ENCODE data around the gene RNF212B.
A peak's percentile ranks its signal among the peaks of the same experiment; 100 is the strongest.
"Not testable (repeated sequence)": the region's sequence is repeated elsewhere in the genome, so short reads cannot be mapped to it uniquely, and the experiment has no call there.

Gene RNF212B

GRCh38 chr14:23245282-23245681, 7.5 kb downstream of the RNF212B start:
- no peak for DNase-seq

DNA sequence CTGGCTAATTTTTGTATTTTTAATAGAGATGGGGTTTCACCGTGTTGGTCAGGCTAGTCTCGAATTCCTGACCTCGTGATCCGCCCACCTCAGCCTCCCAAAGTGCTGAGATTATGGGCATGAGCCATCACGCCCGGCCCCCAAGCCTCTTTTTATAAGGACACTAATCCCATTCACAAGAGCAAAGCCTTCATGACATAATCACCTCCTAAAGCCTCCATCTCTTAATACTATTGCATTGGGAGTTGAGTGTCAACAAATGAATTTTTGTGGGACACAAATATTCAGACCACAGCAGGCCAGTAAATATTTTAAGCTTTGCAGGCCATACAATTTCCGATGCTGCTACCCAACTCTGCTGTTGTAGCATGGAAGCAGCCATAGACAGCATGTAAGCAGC, 10.9 kb downstream of the RNF212B start:
- DNase-seq, result no peak

GRCh38 chr14:23249824-23250223, 12.1 kb downstream of the RNF212B start:
- no peak for DNase-seq

GRCh38 chr14:23252006-23252405, 14.3 kb downstream of the RNF212B start:
- DNase-seq, result no peak

DNA sequence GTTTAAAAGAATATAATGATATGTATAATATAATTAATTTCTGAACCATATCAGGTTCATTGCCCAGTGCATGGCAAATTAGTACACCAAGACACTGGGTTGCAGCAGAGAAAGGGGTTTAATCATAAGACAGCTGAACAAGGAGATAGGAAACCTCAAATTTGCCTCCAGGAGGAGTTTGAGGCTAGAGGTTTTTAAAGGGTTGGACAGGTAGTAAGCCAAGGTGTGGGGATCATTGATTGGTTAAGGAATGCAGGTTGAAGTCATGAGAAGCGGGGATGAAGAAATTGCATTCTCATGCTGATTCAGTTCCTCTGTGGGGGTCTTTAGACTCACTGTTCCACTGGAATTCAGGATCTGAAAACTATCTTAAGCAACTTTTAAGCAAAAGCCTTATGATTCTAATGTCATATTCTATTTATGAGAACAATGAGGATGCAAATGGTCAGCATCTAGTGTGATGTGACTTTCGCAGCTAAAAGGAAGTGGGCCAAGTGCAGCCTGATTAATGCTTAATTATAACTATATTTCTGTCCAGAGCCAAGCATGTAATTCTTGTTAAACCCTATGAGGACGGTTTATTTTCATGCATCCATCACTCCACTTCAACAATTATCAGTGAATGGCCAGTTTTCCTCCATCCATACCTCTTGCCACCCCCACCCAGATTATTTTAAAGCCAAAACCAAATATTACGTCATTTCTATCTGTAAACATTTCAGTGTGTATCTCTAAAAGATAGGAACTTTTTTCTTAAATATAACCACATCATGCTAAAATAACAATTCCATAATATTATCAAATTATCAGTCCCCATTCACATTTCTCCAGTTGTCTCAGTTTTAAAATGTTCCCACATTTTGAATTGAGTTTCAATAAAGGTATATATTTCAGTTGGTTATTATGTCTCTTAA, 14.9 kb downstream of the RNF212B start:
- no peak for DNase-seq

DNA sequence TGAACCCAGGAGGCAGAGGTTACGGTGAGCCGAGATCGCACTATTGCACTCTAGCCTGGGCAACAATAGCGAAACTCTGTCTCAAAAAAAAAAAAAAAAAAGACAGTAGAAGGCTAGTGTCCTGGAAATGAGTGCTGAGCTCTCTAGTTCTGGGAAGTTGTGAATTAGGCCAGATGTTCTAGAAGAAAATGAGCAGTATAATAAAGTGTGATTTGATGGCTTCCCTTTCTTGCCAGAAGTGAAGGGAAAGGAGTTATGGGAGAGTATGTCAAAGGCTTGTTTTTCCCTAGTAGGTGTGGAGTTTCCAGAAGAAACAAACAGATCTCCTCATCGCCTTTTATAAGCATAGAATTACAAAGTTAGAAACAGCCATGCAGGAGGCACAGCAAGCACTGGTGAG, 20.5 kb downstream of the RNF212B start:
- DNase-seq, result no peak

DNA sequence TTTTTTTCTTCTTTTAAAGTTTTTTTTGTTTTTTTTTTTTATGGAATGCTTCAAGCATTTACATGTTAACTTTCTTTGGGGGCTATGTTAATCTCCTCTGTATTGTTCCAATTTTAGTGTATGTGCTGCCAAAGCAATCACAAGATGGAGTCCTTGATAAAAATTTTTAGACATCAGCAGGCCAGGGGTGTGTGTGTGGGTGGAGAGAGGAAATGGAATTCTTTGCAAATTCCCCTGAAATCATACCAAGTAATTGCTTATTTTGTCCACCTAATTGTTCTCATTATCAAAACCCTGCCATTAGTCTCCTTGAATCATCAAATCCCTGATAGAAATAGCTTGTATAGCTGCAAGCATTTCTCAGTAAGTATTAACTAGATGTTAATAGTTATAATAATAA, 21.7 kb downstream of the RNF212B start:
- DNase-seq, result no peak

DNA sequence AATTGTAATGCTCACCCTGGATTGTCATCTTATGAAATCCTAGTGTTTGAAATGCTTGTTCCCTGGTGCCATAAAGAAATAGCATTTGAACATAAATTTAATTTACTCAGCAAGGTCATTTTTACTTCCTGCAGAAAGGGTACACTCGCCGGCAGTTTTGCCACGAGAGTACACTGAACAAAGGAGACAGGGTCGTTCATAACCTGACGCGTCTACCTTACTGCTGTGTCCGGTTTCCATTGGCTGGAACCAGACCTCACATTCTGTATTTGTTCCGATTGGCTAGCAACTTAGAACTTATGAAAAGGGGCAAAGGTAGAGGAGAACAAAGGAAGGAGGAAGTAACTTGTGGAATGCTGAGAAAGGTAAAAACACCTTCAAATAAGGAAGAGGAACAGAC, 23.1 kb downstream of the RNF212B start:
- DNase-seq, result not testable (repeated sequence)

DNA sequence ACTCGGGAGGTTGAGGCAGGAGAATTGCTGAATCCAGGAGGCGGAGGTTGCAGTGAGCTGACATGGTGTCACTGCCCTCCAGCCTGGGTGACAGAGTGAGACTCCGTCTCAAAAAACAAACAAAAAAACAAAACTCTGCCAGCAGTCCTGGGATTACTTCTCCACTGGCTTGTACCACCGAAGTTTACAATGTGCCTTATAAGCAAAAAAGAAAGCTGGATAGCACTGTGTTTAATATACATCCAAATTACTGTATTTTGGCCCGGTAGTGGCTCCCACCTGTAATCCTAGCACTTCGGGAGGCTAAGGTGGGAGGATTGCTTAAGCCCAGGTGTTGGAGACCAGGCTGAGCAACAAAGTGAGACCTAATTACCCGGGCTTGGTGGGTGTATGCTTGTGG, 31.5 kb downstream of the RNF212B start:
- DNase-seq, result no peak

- no peak for DNase-seq
Observed at GRCh38 chr14:23275412-23275811, 37.7 kb downstream of the RNF212B start.

- DNase-seq, result no peak
Observed at GRCh38 chr14:23277189-23277588, 39.5 kb downstream of the RNF212B start.

DNA sequence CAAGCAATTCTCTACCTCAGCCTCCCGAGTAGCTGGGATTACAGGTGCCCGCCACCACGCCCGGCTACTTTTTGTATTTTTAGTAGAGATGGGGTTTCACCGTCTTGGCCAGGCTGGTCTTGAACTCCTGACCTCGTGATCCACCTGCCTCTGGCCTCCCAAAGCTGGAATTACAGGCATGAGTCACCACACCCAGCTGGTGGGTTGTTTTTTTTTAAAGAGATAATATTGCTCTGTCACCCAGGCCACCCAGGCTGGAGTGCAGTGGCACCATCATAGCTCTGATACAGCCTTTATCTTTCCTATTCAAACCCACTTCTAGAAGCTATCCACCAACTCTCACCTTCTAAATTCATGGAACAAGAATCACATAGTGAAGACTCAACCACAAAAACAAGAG, 40.2 kb downstream of the RNF212B start:
- not testable (repeated sequence) for DNase-seq

DNA sequence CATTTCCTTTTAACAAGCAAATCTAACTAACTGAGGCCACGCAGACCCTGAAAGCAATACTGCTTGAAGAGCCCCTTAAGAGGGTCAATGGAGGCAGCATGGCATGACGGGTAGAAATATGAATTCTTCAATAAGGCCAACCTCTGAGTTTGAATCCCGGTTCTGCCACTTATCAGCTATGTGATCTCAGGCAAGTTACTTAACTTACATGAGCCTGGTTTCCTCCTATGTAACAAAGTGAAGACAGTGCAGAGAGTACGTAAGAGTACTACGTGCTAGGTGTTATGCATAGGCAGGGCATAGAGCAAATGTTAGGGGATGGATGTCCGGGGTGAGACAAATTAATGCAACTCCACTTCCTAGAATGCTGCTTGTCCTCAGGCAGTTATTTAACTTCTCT, 43.5 kb downstream of the RNF212B start:
- no peak for DNase-seq

DNA sequence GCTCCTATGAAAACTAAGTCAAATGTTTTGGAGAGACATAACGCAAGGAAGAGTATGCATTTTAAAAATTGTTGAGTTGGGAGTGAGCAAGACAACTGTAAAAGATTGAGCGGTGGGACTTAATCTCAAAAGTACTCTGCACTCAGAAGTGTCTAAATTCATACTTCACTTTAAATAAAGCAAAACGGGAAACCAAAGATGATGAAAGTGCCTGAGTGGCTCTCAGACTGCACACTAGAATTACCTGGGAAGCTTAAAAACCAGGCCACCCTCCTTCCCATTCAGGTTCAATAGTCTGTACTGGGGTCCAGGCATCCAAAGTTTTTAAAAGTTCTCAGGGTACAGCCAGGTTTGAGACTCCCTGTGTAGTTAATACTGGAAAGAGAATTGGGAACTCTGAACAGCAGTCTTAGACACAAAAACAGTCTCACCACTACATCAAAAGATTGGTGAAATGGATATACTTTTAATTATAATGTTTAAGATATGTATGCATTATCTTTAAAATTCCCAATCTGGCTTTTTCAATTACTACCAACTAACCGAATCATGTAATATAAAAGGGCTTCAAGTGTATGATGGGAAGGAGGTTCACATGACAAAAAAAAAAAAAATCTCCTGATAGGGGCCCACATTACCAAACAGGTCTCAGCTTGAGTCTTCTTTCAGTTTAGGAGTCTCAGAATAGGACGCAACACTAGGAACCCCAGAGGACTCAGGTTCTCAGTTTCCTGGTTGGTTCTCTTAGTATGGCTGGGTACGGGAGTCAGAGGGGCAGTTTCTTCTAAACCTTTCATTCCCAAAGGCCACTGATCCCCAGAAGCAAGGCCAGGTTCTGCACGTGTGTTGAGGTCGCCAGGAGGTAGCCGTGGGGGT, 47.2 kb downstream of the RNF212B start:
- no peak for DNase-seq

GRCh38 chr14:23285530-23286019, 47.8 kb downstream of the RNF212B start:
- no peak for DNase-seq

DNA sequence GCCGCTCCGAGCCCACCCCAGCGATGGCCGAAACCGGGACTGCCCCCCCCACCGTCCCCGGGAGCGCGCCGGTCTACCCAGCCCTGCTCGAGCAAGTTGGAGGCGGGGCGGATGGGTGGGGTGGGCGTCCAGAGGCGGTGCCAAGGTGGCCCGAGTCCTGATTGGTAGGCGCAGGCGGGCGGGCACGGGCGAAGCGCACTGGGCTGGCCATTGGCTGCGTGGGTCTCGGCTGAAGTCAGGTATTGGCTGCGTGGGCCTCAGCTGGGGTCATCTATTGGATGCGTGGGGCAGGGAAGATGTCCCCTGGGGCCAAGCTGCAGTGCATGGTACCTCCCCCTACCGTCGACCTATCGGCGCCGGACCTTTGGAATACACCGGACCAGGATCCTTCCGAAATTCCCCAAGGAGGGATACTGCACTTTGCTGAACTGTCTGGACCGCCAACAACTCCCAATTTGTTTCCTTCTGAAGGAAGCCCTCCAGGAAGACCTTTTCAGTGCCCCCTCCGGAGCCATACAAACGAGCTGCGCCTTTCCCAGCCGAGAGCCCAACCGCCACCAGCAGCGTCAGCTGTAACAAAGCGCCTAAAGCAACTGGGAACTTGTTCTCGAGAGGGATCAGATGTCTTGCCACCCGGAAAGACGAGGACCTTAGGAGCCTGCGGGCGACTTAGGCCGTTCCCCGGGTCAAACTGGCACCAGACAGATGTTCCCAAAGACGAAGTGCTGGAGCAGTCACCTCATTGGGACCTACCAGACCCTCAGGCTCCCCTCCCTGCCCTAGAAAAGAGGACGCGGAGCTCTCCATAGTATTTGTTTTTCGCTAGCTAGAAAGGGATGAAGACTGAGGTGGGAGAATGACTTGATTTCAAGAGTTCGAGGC, 48.5 kb downstream of the RNF212B start, which contains the start of gene HOMEZ:
Gene HOMEZ (minus strand): TSS at position 113 of the 882 bp plus-strand sequence. CDS start 180 bp downstream, outside the sequence.
- peak; percentile 96 for DNase-seq

DNA sequence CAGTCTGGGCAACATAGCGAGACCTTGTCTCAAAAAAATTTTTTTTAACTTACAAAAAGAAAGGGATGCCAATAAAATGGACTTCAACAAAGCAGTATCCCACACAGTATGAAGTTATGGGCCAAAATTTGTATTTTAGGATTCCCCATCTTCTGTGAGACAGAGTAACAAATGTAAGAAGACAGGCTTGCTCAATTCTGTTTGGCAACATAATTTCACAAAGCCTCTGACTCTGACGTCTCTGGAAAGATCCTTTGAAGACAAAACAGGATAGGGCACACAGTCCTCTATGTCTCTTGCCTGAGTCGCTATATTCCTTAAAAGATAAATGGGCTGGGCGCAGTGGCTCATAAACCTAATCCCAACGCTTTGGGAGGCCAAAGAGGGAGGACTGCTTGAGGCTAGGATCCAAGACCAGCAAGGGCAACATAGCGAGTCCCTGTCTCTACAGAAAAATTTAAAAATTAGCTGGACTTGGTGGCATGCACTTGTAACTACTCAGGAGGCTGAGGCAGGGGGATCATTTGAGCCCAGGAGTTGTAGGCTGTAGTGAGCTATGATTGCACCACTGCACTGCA, 49.3 kb downstream of the RNF212B start:
- no peak for DNase-seq

- peak; percentile 52 for DNase-seq
Observed at GRCh38 chr14:23294734-23295561, 57.2 kb downstream of the RNF212B start.

DNA sequence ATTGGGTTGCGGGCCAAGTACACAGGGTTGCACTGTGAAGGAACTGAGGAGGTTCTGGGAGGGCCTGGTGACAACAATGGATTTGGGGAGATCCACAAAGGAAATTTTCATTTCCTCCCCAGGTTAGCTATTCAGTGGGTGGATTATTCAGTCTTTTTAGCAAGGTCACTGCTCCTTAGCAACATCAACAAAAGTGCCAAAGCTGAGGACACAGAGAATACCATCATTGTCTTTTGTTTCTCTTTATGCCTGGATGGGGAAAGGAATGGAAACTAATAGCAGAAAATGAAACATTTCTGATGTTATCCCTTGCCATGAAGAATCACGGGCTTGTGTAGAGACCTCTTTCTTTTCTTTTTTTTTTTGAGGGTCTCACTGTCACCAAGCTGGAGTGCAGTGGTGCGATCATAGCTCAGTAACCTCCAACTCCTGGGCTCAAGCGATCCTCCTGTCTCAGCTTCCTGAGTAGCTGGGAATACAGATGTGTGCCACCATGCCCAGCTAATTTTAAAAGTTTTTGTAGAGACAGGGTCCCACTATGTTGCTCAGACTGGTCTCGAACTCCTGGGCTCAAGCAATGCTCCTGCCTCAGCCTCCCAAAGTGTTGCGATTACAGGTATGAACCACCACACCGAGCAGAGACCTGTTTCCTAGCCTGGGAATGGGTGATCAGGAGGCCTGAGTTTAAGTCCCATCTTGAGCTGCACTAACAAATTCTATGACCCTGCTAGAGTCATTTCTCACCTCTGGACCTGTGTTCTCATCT, 58.5 kb downstream of the RNF212B start:
- DNase-seq, result no peak

- no peak for DNase-seq
Observed at GRCh38 chr14:23297096-23297495, 59.4 kb downstream of the RNF212B start.
